ENCODE results near the gene PSMD4.
A peak's percentile ranks its signal among the peaks of the same experiment; 100 is the strongest.
"Not testable (repeated sequence)": the region's sequence is repeated elsewhere in the genome, so short reads cannot be mapped to it uniquely, and the experiment has no call there.

The PSMD4 gene

DNA sequence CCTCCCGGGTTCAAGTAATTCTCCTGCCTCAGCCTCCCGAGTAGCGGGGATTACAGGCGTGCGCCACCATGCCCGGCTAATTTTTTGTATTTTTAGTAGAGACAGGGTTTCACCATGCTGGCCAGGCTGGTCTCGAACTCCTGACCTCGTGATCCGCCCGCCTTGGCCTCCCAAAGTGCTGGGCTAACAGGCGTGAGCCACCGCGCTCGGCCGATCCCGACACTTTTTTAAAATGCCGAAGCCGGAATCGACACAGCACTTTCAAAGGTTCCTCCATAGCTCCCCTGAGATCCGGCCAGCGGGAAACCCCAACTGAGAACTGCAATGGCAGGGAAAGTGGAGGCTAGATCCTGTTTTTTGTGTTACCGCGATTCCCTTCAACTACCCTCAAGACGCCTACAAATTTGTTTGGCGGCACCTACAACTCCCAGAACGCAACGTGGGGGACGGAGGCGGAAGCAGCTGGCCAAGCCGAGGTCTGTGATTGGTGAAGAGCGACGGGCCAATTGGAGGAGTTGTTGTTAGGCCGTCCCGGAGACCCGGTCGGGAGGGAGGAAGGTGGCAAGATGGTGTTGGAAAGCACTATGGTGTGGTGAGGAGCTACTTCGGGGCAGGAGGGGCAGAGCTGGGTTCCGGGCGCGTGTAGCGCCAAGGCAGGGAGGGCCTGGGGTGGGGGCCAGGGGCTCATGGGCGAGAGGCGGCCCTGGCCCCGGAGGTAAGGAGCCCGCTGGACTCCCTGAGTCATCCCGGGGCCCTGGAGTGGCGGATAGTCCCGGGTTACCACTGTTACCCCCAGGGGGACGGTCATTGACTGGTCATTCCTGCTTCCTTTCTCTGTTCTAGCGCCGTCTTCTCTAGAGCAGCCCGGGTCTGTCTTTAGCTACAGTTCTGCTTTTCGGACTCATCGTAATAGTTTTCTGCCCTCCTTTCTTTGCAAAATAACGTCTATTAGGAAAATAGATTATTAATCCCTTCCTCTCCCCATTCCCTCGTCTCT is at the start of gene PSMD4:
TSS of gene PSMD4 (plus strand) at position 518 of the 997 bp plus-strand sequence. CDS start at position 567, 49 bp downstream.
- peak; percentile 99 for DNase-seq

DNA sequence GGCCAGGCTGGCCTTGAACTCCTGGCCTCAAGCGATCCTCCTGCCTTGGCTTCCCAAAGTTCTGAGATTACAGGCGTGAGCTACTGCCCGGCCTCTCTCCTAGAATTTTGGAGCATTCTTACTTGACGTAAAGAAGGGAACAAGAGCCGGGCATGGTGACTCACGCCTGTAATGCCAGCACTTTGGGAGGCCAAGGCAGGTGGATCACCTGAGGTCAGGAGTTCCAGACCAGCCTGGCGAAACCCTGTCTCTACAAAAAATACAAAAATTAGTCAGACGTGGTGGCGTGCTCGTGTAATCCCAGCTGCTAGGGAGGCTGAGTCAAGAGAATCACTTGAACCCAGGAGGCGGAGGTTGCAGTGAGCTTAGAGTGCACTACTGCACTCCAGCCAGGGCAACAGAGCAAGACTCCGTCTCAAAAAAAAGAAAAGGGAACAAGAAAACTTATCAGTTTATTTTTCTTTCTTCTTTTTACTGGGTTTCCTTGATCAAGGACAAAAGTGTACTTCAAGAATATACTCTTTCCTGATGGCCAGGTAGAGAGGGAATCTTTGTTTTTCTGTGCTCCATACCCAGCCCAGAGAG is 49.1 kb upstream of the PSMD4 start:
- not testable (repeated sequence) for DNase-seq

DNA sequence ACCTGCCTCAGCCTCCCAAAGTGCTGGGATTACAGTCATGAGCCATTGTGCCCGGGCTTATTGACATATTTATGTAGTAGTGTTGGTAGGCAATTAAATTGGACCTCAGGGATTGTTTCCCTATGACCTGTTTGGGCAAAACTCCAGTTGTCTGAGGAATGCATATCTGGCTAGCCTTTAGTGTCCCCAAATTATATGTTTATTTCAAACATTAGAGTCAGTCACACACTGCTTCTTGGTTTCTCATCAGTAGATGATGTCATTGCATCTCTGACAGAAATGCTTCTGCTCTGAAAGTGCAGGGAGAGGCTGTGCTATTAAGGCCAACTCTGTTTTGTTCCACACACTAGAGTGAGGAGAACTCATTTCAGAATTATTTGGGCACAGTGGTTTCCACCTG is 43.7 kb upstream of the PSMD4 start:
- no peak for DNase-seq

DNA sequence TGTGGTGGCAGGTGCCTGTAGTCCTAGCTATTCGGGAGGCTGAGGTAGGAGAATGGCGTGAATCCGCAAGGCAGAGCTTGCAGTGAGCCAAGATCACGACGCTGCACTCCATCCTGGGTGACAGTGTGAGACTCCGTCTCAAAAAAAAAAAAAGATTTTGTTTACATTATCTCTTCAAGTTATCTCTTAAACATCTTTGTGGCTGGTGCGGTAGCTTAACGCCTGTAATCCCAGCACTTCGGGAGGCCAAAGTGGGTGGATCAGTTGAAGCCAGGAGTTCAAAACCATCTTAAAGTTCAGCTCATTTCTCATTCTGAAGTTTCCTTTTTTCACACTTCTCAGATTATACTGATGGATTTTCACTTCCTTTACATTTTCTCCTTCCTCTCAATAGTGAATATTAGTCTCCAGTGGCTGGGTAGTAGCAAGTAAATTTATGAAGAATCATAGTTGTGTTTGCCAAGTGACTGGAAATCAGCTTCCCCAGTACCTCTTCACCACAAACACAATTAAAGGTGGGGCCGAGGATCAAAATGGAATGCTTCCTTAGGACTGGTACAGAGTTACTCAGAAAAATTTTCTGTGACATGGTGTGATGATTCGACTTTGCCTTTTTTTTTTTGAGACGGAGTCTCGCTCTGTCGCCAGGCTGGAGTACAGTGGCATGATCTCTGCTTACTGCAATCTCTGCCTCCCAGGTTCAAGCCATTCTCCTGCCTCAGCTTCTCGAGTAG is 42.4 kb upstream of the PSMD4 start:
- no peak for DNase-seq

DNA sequence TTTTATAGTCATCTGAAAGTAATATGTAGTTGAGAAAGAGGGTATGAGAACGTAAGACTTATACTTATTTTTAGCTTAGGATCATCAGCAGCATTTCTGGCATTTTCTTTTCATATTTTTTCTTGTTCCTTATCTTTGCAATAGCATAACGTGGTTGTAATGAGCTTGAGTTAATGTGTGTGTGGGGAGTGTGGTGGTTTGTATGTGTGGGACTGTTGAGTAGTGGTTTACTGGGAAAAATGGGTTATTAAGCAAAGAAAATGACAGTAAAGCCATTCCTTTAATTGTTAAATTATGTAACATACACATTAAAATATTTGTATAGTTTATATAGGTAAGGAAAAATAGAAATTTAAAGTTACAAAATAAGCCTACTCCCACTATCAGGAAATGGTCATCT is 41.0 kb upstream of the PSMD4 start:
- DNase-seq, result no peak

DNA sequence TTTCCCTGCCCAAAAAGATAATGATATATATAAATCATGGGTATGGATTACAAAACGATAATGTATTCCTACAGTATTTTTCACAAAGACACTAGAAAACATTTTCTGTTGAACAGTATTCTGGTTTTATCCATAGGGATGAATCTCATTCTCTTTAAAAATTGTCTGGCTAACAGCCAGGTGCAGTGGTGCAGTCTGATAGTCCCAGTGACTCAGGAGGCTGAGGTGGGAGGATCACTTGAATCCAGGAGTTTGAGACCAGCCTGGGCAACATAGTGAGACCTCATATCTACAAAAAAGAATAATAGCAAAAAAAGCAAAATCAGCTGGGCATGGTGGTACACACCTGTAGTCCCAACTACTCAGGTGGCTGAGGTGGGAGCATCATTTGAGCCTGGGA is 32.9 kb upstream of the PSMD4 start:
- no peak for DNase-seq

DNA sequence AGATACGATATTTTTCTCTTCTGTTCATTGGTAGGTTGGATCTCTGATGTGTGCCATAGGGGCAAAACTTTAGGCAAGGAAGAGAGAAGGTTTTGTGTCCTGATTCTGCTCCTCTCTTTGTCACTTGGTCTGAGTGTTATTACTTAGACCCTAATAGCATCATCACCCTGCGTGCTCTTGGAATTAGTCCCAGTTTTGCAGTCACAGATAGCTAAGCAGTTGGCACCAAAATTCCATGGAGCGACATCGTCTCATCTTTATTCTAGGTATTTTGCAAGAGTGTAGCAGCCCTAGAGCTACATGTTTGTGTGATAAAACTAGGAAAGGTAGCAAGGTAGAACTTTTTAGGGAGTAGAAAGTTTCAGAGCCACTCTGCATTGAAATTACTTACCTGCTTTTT is 32.4 kb upstream of the PSMD4 start:
- DNase-seq, result no peak

DNA sequence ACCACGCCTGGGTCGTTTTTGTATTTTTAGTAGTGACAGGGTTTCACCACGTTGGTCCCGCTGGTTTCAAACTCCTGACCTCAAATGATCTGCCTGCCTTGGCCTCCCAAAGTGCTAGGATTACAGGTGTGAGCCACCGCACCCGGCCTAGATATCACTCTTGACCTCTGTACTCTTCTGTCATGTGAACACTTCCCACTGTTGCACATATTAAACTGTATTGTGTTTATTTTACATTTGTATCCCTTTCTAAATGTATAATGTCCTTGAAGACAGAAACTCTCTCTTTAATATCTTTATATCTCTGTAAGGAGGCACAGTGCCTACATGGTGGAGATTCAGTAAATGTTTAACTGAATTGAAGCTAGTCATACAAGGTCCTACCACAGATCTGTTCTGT is 19.3 kb upstream of the PSMD4 start:
- no peak for DNase-seq

DNA sequence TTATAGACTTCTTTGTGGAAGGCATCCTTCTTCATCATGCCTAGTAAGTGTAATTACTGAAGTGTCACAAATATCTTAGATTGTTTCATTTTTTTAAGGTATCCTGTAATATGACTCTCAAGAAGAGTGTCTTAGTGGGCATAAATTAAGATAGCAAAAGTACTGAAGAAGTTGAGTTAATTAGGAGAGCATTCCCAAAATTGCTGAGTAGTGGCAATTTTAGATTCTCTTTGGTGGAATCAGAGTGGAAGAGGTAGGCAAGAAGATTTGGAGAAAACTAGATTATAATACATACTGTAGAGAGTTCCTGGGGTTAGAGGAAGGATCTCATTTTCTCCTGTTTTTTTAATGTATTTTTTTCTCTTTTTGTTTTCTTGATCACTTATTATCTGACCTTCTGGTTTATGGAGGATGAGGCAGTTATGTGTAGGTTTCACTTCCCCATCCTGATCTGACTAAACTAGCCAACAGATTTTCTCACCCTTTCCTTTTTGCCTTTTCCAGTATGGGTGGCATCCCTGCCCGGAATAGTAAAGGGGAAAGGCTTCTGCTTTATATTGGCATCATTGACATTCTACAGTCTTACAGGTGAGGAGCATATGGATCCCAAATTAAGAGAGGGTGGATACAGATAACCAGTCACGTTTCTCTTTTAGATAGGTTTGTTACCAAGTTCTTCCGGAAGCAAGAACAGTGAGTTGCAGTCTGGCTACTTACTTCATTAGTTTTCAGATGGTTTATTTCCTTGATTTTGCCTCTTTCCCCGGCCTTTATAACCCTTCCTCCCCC is 16.7 kb upstream of the PSMD4 start:
- DNase-seq, result peak; percentile 64

DNA sequence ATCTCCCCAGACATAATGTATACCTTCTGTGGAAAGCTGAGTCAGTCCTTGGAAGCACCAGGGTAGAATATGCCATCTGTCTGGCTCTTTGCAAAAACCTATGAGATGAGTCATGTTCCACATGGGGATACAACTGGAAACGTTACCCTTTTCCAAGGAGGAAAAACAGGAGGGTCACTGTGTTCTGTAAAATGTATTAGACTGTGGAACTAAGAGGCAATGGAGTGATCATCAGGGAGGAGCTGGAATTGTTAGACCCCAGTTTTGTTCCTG is 16.1 kb upstream of the PSMD4 start:
- DNase-seq, result no peak

DNA sequence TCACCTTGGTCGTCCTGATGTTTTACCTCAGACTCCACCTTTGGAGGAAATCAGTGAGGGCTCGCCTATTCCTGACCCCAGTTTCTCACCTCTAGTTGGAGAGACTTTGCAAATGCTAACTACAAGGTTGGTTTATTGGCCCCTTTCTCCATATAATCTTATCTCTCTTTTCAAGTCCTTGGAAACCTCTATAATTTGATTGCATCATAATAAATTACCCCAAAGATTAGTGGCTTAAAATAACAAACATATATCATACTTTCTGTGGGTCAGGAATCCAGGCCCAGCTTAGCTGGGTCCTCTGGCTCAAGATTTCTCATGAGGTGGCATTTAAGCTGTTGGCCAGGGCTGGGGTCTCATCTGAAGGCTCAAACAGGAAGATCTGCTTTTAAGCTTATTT is 12.1 kb upstream of the PSMD4 start:
- DNase-seq, result no peak

DNA sequence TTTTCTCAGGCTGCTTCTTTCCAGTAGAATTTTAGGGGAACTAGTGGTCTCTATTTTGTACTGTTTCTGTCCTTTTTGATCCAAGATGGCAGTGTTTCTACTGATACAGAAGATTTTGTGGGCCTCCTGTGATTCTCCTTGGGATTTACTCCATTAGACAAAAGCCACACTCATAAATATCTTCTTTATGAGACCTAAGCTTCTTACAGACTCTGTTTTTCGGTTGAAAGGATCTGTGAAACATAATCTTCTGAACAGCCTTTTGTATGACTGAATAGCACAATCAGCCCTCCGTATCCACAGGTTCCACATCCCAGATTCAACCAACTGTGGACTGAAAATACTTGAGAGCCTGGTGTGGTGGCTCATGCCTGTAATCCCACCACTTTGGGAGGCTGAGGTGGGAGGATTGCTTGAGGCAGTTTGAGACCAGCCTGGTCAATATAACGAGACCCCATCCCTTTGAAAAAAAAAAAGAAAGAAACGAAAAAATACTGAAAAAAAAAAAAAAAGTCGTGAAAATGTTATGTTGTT is 10.8 kb upstream of the PSMD4 start:
- no peak for DNase-seq

DNA sequence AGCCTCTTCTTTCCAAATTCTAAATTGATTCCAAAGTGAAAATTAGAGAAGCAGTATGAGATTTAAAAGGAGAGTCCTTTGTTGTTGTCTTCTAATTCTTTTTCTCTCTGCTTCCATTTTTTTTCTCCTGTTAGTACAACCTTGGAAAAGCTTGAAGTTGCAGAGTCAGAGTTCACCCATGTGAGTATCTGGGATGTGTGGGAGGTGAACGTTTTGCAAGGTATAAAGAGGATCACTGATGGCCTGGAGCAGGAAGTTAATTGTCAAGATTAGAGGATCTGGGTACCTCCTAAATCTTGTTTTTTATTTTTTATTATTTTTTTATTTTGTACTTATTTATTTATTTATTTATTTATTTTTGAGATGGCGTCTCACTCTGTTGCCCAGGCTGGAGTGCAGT is 7.7 kb upstream of the PSMD4 start:
- DNase-seq, result peak; percentile 10

DNA sequence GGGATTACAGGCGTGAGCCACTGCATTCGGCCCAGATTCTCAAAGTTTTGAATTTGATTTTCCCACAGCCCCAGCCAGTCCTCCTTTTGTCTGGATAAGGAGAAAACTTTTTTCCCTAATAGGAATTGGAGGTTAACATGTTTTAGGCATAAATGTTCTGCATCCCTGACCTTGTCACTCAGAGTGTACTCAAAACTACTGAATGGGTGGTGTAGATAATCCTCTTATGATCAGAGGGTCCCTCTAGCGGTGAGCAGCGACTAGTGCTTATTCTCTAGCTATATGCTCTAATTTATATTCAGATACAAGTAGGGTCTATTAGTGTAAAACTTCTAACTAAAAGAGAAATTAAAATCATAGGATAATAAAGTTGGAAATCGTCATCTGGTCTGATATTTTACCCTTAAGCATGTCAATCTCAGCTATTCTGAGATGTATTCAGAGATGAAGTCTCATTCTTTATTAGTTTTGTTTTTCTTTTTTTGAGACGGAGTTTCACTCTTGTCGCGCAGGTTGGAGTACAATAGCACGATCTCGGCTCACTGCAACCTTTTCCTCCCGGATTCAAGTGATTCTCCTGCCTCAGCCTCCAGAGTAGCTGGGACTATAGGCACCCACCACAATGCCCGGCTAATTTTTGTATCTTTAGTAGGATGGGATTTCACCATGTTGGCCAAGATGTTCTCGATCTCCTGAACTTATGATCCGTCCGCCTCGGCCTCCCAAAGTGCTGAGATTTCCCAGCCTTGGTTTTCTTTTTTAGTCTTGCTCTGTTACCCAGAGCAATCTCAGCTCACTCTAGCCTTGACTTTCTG is 2.7 kb upstream of the PSMD4 start:
- peak; percentile 82 for DNase-seq

DNA sequence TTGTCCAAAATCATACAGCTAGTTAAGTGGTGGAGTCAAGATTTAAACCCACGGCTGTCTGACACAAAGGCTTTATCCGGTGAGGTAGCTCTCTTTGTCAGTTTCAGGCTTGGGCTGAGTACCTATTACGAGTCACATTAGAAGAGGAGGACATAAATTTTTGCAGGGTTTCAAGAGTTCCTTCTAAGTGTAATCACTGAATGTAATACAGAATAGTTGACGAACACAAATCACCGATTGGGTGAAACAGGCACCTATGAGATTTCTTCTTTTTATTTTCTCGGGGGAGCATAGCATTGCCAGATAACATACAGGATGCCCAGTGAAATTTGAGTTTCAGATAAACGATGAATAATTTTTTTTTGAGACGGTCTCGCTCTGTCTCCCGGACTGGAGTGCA is 847 bp downstream of the PSMD4 start:
- peak; percentile 11 for DNase-seq

DNA sequence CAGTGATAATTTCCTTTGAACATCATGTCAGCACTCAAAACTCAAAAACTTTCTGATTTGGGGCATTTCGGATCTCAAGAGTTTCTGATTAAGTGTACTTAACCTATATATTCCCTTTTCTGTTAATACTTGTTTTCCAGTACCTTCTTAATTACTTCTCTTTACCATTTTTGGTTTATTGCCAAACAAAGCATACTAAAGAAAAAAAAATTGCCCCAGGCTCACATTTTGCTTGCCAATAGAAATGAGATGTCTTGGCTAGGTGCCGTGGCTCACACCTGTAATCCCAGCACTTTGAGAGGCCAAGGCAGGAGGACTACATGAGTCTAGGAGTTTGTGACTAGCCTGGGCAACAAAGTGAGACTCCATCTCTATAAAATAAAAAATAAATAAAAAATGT is 4.8 kb downstream of the PSMD4 start:
- DNase-seq, result no peak

DNA sequence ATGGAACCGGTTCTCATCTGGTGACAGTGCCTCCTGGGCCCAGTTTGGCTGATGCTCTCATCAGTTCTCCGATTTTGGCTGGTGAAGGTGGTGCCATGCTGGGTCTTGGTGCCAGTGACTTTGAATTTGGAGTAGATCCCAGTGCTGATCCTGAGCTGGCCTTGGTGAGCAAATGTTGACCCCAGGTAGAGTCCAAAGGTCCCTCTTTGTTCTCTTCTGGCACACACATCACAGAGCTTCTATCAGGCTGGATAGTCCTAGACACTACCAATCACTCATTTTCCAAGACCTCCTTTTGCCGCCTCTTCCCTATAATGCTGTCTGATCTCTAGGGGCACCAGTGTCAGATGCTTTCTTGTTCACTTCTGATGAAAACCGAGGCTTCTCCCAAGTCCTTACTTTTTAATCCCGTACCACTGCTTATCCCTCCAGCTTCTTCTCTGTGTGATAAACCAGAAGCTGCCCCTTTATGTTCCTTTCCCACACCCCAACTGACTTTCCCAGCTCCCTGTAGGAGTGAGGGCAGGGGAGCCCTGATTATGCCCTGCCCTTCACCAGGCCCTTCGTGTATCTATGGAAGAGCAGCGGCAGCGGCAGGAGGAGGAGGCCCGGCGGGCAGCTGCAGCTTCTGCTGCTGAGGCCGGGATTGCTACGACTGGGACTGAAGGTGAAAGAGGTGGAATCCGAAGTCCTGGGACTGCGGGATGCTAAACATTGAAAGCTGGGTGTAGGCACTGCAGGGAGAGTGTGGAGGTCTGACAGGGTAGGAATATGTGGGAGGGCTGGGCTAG is 11.1 kb downstream of the PSMD4 start:
- DNase-seq, result no peak

DNA sequence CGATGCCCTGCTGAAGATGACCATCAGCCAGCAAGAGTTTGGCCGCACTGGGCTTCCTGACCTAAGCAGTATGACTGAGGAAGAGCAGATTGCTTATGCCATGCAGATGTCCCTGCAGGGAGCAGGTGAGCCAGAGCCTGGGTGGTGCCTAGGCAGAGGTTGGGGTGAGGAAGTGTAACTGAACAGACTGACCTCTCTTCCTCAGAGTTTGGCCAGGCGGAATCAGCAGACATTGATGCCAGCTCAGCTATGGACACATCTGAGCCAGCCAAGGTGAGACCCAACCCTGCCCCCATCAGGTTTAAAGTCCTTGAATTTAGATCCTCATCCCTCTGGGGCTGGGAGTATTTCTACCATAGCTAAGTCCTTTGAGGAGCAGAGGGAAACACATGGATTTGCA is 11.8 kb downstream of the PSMD4 start:
- DNase-seq, result no peak

DNA sequence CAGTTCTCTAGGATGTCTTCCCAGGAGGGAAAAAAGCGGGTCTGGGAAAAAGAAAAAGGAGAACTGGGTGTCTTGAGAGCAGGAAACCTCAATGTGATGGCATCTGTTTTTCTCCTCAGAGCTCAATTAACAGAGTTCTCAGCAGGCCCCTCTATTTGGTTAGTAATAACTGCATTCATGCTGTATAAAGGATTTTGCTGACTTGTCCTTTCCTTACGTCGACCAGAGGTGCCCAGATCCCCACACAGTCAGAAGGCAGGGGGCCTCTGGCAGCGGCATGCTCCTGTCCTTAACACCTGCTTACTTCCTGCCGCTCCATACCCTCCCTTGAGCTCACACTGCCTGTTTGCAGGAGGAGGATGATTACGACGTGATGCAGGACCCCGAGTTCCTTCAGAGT is 12.3 kb downstream of the PSMD4 start:
- DNase-seq, result no peak

DNA sequence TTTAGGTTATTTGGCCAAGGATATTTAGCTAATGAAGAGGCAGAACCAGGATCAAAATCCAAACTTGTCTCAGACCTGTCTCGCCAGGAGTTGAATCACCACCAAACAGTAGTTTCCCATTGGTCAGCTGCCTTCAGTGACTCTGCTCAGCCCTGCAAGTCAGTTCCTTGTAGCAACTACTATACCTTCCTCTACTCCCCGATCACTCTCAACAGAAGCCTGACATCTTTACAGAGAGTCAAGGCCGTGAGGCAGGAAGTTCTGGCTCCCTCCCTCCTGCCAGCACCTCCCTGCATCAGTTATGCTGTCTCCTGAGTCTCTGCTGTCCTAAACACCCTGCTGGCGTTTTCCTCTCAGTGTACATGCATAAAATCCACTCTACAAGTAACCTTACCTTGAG is 13.2 kb downstream of the PSMD4 start:
- DNase-seq, result no peak

DNA sequence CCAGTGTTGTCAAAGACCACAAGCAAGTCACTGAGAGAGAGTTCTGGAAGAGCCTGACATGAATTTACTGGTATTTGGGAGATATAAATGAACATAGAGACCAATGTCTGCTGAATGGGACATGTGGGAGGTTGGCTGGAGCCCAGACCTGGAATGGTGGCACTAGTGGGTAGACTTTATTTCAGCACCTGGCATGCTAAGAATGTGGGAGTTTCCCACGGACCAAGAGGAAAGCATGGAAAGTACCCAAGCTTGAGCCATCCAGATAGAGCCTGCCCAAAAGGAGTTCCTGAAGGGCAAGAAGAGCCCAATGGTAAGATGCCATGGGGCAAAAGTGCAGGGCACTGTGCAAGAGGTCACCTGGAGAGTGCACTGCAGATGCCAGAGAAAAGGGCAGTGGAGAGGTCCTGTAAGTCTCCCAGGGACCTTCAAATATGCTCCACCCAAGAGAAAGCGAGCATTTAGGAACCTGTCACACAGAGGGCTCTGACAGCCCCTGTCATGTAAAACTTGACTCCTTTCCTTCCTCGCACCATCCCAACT is 19.5 kb downstream of the PSMD4 start:
- no peak for DNase-seq

Data from inflammatory macrophage treated with lipopolysaccharide for 4 hours (primary cell).